HG03175 (cell line): ENCODE measurements around the gene TARBP1.
"Not testable (repeated sequence)": the region's sequence is repeated elsewhere in the genome, so short reads cannot be mapped to it uniquely, and the experiment has no call there.

ENCODE experiments used
- ATAC-seq: cut with Tn5 transposase; IDR thresholded peaks from one replicate; pipeline ENCODE4 v1.9.1; 2021; ENCODE audit warnings: mild to moderate bottlenecking, moderate library complexity; ENCODE audit not compliant: unreplicated experiment

The TARBP1 gene

GRCh38 chr1:234361102-234361603, 117.8 kb downstream of the TARBP1 start:
- ATAC-seq: no peak

- ATAC-seq: no peak
These were observed 121.1 kb downstream of the TARBP1 start for GRCh38 chr1:234357831-234358230.

GRCh38 chr1:234356615-234357269, 122.2 kb downstream of the TARBP1 start:
- ATAC-seq: not testable (repeated sequence)

- no peak for ATAC-seq
These were observed 123.0 kb downstream of the TARBP1 start for GRCh38 chr1:234355782-234356510.

GRCh38 chr1:234348964-234349363, 130.0 kb downstream of the TARBP1 start:
- ATAC-seq: no peak

GRCh38 chr1:234345237-234345636, 133.7 kb downstream of the TARBP1 start:
- no peak for ATAC-seq

GRCh38 chr1:234342774-234343173, 136.2 kb downstream of the TARBP1 start:
- no peak for ATAC-seq
